SK-N-SH treated with all-trans-retinoic acid at 6 μM for 48 hours (cell line): ENCODE data around the gene OR2F2.

ENCODE experiments used
- ATAC-seq: fragments of 200-7000 bp; cut with Tn5 transposase; 3 replicates; pipeline ENCODE4 v1.9.1; 2020; ENCODE audit warnings: mild to moderate bottlenecking, moderate library complexity
- BACH2 ChIP-seq: fragments of 250-450 bp; sonication (Bioruptor Pico); IDR thresholded peaks from 2 replicates; pipeline ENCODE4 v1.9.0; 2021; ENCODE audit warnings: mild to moderate bottlenecking, borderline replicate concordance
- CREB5 ChIP-seq: fragments of 250-450 bp; sonication (Bioruptor Pico); IDR thresholded peaks from 2 replicates; pipeline ENCODE4 v1.5.1; 2020; ENCODE audit warnings: low read depth, mild to moderate bottlenecking, moderate library complexity
- CSDC2 ChIP-seq: fragments of 250-450 bp; sonication (Bioruptor Pico); IDR thresholded peaks from 2 replicates; pipeline ENCODE4 v1.5.0; 2020; ENCODE audit warnings: mild to moderate bottlenecking, moderate library complexity
- CSRNP3 ChIP-seq: fragments of 250-450 bp; sonication (Bioruptor Pico); IDR thresholded peaks from 2 replicates; pipeline ENCODE4 v1.5.1; 2021; ENCODE audit warnings: mild to moderate bottlenecking, moderate library complexity
- ESRRG ChIP-seq: fragments of 250-450 bp; sonication (Bioruptor Pico); IDR thresholded peaks from 2 replicates; pipeline ENCODE4 v1.6.1; 2021; ENCODE audit warnings: mild to moderate bottlenecking
- GLIS3 ChIP-seq: fragments of 250-450 bp; sonication (Bioruptor Pico); IDR thresholded peaks from 2 replicates; pipeline ENCODE4 v1.5.0; 2020; ENCODE audit warnings: mild to moderate bottlenecking, moderate library complexity
- ISL1 ChIP-seq: fragments of 250-450 bp; sonication (Bioruptor Pico); IDR thresholded peaks from 2 replicates; pipeline ENCODE4 v2.1.2; 2022; ENCODE audit warnings: mild to moderate bottlenecking, moderate library complexity
- OSR1 ChIP-seq: fragments of 250-450 bp; sonication (Bioruptor Pico); IDR thresholded peaks from 2 replicates; pipeline ENCODE4 v1.8.0; 2022; ENCODE audit warnings: moderate library complexity, mild to moderate bottlenecking, inconsistent platforms
- POU6F1 ChIP-seq: fragments of 250-450 bp; sonication (Bioruptor Pico); IDR thresholded peaks from 2 replicates; pipeline ENCODE4 v1.8.0; 2021; ENCODE audit warnings: low read depth, mild to moderate bottlenecking, moderate library complexity, borderline replicate concordance
- PPARA ChIP-seq: fragments of 250-450 bp; sonication (Bioruptor Pico); IDR thresholded peaks from 2 replicates; pipeline ENCODE4 v1.5.0; 2020; ENCODE audit warnings: mild to moderate bottlenecking, borderline replicate concordance
- RARB ChIP-seq: fragments of 250-450 bp; sonication (Bioruptor Pico); IDR thresholded peaks from 2 replicates; pipeline ENCODE4 v1.8.0; 2021; ENCODE audit warnings: mild to moderate bottlenecking, moderate library complexity
- SNAI2 ChIP-seq: fragments of 250-450 bp; sonication (Bioruptor Pico); IDR thresholded peaks from 2 replicates; pipeline ENCODE4 v1.5.0; 2020; ENCODE audit warnings: mild to moderate bottlenecking, moderate library complexity
- TCF4 ChIP-seq: fragments of 250-450 bp; sonication (Bioruptor Pico); IDR thresholded peaks from 2 replicates; pipeline ENCODE4 v1.8.0; 2021; ENCODE audit warnings: mild to moderate bottlenecking, moderate library complexity, borderline replicate concordance
- TOX ChIP-seq: fragments of 250-450 bp; sonication (Bioruptor Pico); IDR thresholded peaks from 2 replicates; pipeline ENCODE4 v1.8.0; 2021; ENCODE audit warnings: mild to moderate bottlenecking, moderate library complexity, borderline replicate concordance
- TSHZ2 ChIP-seq: fragments of 250-450 bp; sonication (Bioruptor Pico); IDR thresholded peaks from 2 replicates; pipeline ENCODE4 v1.5.0; 2020; ENCODE audit warnings: mild to moderate bottlenecking, moderate library complexity
- ZC3H10 ChIP-seq: fragments of 250-450 bp; sonication (Bioruptor Pico); IDR thresholded peaks from 2 replicates; pipeline ENCODE4 v1.5.1; 2021; ENCODE audit warnings: mild to moderate bottlenecking, moderate library complexity
- ZFP3 ChIP-seq: fragments of 250-450 bp; sonication (Bioruptor Pico); IDR thresholded peaks from 2 replicates; pipeline ENCODE4 v1.5.0; 2020; ENCODE audit warnings: mild to moderate bottlenecking, moderate library complexity
- ZFP30 ChIP-seq: fragments of 450-650 bp; formaldehyde crosslinking; IDR thresholded peaks from 2 replicates; pipeline ENCODE4 v1.5.0; 2022; ENCODE audit warnings: mild to moderate bottlenecking, moderate library complexity
- ZNF565 ChIP-seq: fragments of 450-650 bp; formaldehyde crosslinking; conservative IDR thresholded peaks from 2 replicates; pipeline ENCODE4 v1.5.0; 2020; ENCODE audit warnings: low read depth, mild to moderate bottlenecking, moderate library complexity
- ZNF70 ChIP-seq: fragments of 450-650 bp; formaldehyde crosslinking; IDR thresholded peaks from 2 replicates; pipeline ENCODE4 v1.5.0; 2020; ENCODE audit warnings: mild to moderate bottlenecking, moderate library complexity
- ZNF8 ChIP-seq: fragments of 450-650 bp; formaldehyde crosslinking; IDR thresholded peaks from 2 replicates; pipeline ENCODE4 v1.5.0; 2020; ENCODE audit warnings: mild to moderate bottlenecking, moderate library complexity

OR2F2 gene

GRCh38 chr7:143954135-143954534 lies 19.1 kb downstream of the OR2F2 start:
- no peak for TF ChIP-seq CSDC2 (CRISPR knock-in tag)
- no peak for TF ChIP-seq CREB5 (CRISPR knock-in tag)
- no peak for TF ChIP-seq ESRRG (CRISPR knock-in tag)
- no peak for TF ChIP-seq ZNF70 (CRISPR knock-in tag)
- TF ChIP-seq TSHZ2 (CRISPR knock-in tag), result no peak
- TF ChIP-seq SNAI2 (CRISPR knock-in tag), result no peak
- TF ChIP-seq ZFP3 (CRISPR knock-in tag), result no peak
- TF ChIP-seq TOX (CRISPR knock-in tag), result no peak
- TF ChIP-seq ZFP30 (CRISPR knock-in tag), result no peak
- TF ChIP-seq POU6F1, result no peak
- TF ChIP-seq BACH2 (CRISPR knock-in tag), result no peak
- TF ChIP-seq OSR1 (CRISPR knock-in tag), result no peak
- no peak for TF ChIP-seq ZNF8
- no peak for TF ChIP-seq GLIS3 (CRISPR knock-in tag)
- TF ChIP-seq ZNF565 (CRISPR knock-in tag), result no peak
- no peak for ATAC-seq

GRCh38 chr7:143954544-143954943 lies 19.5 kb downstream of the OR2F2 start, which contains the start of gene OR2F1:
Gene OR2F1, plus strand, starts transcription at chr7:143954844. Its CDS starts 5,127 bp downstream, at chr7:143959971.
- TF ChIP-seq ZNF8 (no peak), CSRNP3 (CRISPR knock-in tag) (no peak), GLIS3 (CRISPR knock-in tag) (no peak), ZNF70 (CRISPR knock-in tag) (no peak), ISL1 (no peak), CSDC2 (CRISPR knock-in tag) (no peak), CREB5 (CRISPR knock-in tag) (no peak), TOX (CRISPR knock-in tag) (no peak), RARB (no peak), ZFP30 (CRISPR knock-in tag) (no peak), POU6F1 (no peak), ESRRG (CRISPR knock-in tag) (no peak)
- no peak for ATAC-seq

- TF ChIP-seq ZNF565 (CRISPR knock-in tag) (no peak), ZC3H10 (CRISPR knock-in tag) (no peak), SNAI2 (CRISPR knock-in tag) (no peak), TOX (CRISPR knock-in tag) (no peak), TCF4 (no peak), POU6F1 (no peak), PPARA (CRISPR knock-in tag) (no peak)
- TF ChIP-seq, all 23 proteins: peak for 0
- ATAC-seq, result peak; percentile 53; the same call in 2 of the 3 replicates
These were observed 23.7 kb downstream of the OR2F2 start for GRCh38 chr7:143958781-143959180.
